HepG2 (cell line): ENCODE data around the gene CSNK1G1. TPM values are rescaled to one million over a fixed set of nuclear protein-coding genes. Genes with fewer than 3 reads are reported as not detected.
"Not testable (repeated sequence)": the region's sequence is repeated elsewhere in the genome, so short reads cannot be mapped to it uniquely, and the experiment has no call there.

Experiments
- ATAC-seq: fragments of 200-7000 bp; cut with Tn5 transposase; 3 replicates; pipeline ENCODE4 v1.9.1; 2020; ENCODE audit warnings: mild to moderate bottlenecking, moderate library complexity
- BruUV-seq: library from RNA; stranded (reverse); fragments of 400-500 nt; replicated peaks from 2 replicates; lab custom pipeline; 2021; lab: Mats Ljungman, UMichigan
- CTCF ChIA-PET: fragments of 300-600 bp; formaldehyde crosslinking; extraction: SDS; loops from one replicate; lab custom pipeline; 2021; ENCODE audit warnings: low total read pairs, inconsistent platforms, low intra/inter-chr PET ratio; lab: Yijun Ruan, JAX
- POLR2A ChIA-PET: fragments of 350-600 bp; sonication (Branson Sonifier 250); formaldehyde crosslinking; loops from one replicate; lab custom pipeline; 2020; ENCODE audit warnings: antibody characterized with exemption, inconsistent platforms; lab: Yijun Ruan, JAX
- DNase-seq: peaks from one replicate; pipeline ENCODE4 v3.0.0-alpha.2; 2015; ENCODE audit warnings: low spot score
- FAIRE-seq: peaks from 3 replicates; lab custom pipeline; 2011; peaks lifted over from hg19 to GRCh38; lab: Jason Lieb, UNC
- H2AFZ ChIP-seq: one replicate; pipeline ENCODE4 v1.6.1; 2011; ENCODE audit warnings: low read length, inconsistent platforms
- H3K27ac ChIP-seq: fragments of 300-600 bp; 3 replicates; pipeline ENCODE4 v1.8.0; 2011; ENCODE audit warnings: mixed run types, mild to moderate bottlenecking, mixed read lengths, low read length, inconsistent platforms; ENCODE audit not compliant: insufficient read depth; ENCODE audit errors: extremely low read length
- H3K27me3 ChIP-seq, 2 experiments: fragments of 200-600 bp in 1 of 2; 2 replicates in 1 of 2; 3 replicates in 1 of 2; pipeline versions ENCODE4 v1.6.0 to v1.8.0; 2011; ENCODE audit warnings: low read length in 2 of 2, mild to moderate bottlenecking in 2 of 2, moderate library complexity in 2 of 2, inconsistent platforms in 1 of 2; ENCODE audit not compliant: insufficient read depth in 2 of 2, control insufficient read depth in 1 of 2
- H3K36me3 ChIP-seq, 2 experiments: fragments of 200-600 bp in 1 of 2; replicated peaks in 1 of 2; 2 replicates in 1 of 2; 3 replicates in 1 of 2; pipeline versions ENCODE4 v1.5.1 to v1.8.0; 2011; ENCODE audit warnings: low read length in 2 of 2, inconsistent platforms in 1 of 2; ENCODE audit not compliant: insufficient read depth in 2 of 2, control insufficient read depth in 1 of 2
- H3K4me1 ChIP-seq: 2 replicates; pipeline ENCODE4 v1.5.1; 2012; ENCODE audit warnings: low read length, inconsistent platforms; ENCODE audit not compliant: insufficient read depth
- H3K4me2 ChIP-seq: 2 replicates; pipeline ENCODE4 v1.6.0; 2011; ENCODE audit warnings: low read depth, low read length, inconsistent platforms
- H3K4me3 ChIP-seq, 3 experiments: fragments of 200-600 bp in 1 of 3; sonication (generic), shearing (Covaris generic) in 1 of 3; replicated peaks in 1 of 3; 2 replicates each; pipeline ENCODE4 v1.5.1; 2011 to 2016; ENCODE audit warnings: low read length in 3 of 3, inconsistent platforms in 2 of 3, low read depth in 2 of 3, mild to moderate bottlenecking in 2 of 3, control low read depth in 1 of 3, mixed read lengths in 1 of 3; ENCODE audit not compliant: insufficient read depth in 1 of 3
- H3K79me2 ChIP-seq: one replicate; pipeline ENCODE4 v1.6.1; 2011; ENCODE audit warnings: low read length, inconsistent platforms; ENCODE audit not compliant: insufficient read depth
- H3K9ac ChIP-seq: 2 replicates; pipeline ENCODE4 v1.6.0; 2011; ENCODE audit warnings: mild to moderate bottlenecking, low read depth, low read length, inconsistent platforms; ENCODE audit not compliant: insufficient read depth
- H3K9me3 ChIP-seq: 2 replicates; pipeline ENCODE4 v1.5.1; 2012; ENCODE audit warnings: mild to moderate bottlenecking, low read length
- H4K20me1 ChIP-seq: 2 replicates; pipeline ENCODE4 v1.6.0; 2011; ENCODE audit warnings: inconsistent platforms, mild to moderate bottlenecking, low read length, moderate library complexity; ENCODE audit not compliant: insufficient read depth
- SCMH1 ChIP-seq: sonication (generic); formaldehyde crosslinking; IDR thresholded peaks from 2 replicates; pipeline ENCODE4 v1.9.0; 2021; ENCODE audit warnings: missing genetic modification reagents, mild to moderate bottlenecking, borderline replicate concordance
- SMYD3 ChIP-seq: sonication (generic); formaldehyde crosslinking; IDR thresholded peaks from 2 replicates; pipeline ENCODE4 v1.8.1; 2023; ENCODE audit warnings: mild to moderate bottlenecking, missing genetic modification reagents
- THAP9 ChIP-seq: sonication (generic); formaldehyde crosslinking; IDR thresholded peaks from 2 replicates; pipeline ENCODE4; 2020; ENCODE audit warnings: missing genetic modification reagents, mild to moderate bottlenecking, borderline replicate concordance
- UBTF ChIP-seq: sonication (generic); formaldehyde crosslinking; IDR thresholded peaks from 2 replicates; pipeline ENCODE4 v1.4.0; 2020; ENCODE audit warnings: mild to moderate bottlenecking, missing genetic modification reagents
- ZBTB3 ChIP-seq: sonication (generic); formaldehyde crosslinking; IDR thresholded peaks from 2 replicates; pipeline ENCODE4 v1.4.0; 2020; ENCODE audit warnings: low read depth, mild to moderate bottlenecking, moderate library complexity, missing genetic modification reagents, borderline replicate concordance
- ZKSCAN5 ChIP-seq: sonication (generic); formaldehyde crosslinking; IDR thresholded peaks from 2 replicates; pipeline ENCODE4 v1.5.1; 2020; ENCODE audit warnings: mild to moderate bottlenecking, missing genetic modification reagents
- ZNF3 ChIP-seq: IDR thresholded peaks from 2 replicates; pipeline ENCODE4 v1.7.0; 2017; ENCODE audit warnings: inconsistent platforms
- ZNF775 ChIP-seq: sonication (generic); formaldehyde crosslinking; IDR thresholded peaks from 2 replicates; pipeline ENCODE4 v1.4.0; 2020; ENCODE audit warnings: missing genetic modification reagents, mild to moderate bottlenecking, moderate library complexity, borderline replicate concordance
- ZNF776 ChIP-seq: sonication (generic); formaldehyde crosslinking; IDR thresholded peaks from 2 replicates; pipeline ENCODE4 v1.4.0; 2020; ENCODE audit warnings: mild to moderate bottlenecking, missing genetic modification reagents
- WGBS: methylation state at CpG from one replicate; pipeline ENCODE4 v1.1.6; 2017; ENCODE audit warnings: low lambda C conversion rate; 5-methylcytosine and 5-hydroxymethylcytosine counted together
- in situ Hi-C: cut with HindIII; loops from 2 replicates; pipeline ENCODE4 v1.10.0; 2017; ENCODE audit warnings: low pct_unique_long_range_greater_than_20kb; ENCODE audit not compliant: extremely low pct_ligation_motif_present
- intact Hi-C: fragments of 100-400 bp; cut with micrococcal nuclease; formaldehyde crosslinking; loops from one replicate; pipeline ENCODE4 v1.10.0; 2022; ENCODE audit not compliant: unreplicated experiment
- polyA plus RNA-seq, 8 experiments: library from polyadenylated mRNA; depleted of rRNA in 3 of 8; stranded (reverse) in 7 of 8; unstranded in 1 of 8; fragments of >200 nt; fragmentation: Illumina TruSeq in 4 of 8; extraction: Trizol in 4 of 8; gene quantifications; 2 replicates each; pipeline versions ENCODE4 v1.2.1 to v1.2.3, GENCODE V29; 2011 to 2016; ENCODE audit warnings: low read depth in 4 of 8, missing spikeins in 1 of 8, mixed read lengths in 1 of 8; ENCODE audit not compliant: insufficient read depth in 1 of 8
- total RNA-seq, 5 experiments: library from RNA; depleted of rRNA; stranded (reverse); fragments of >200 nt; fragmentation: Illumina TruSeq; extraction: Trizol; gene quantifications; 2 replicates each; pipeline ENCODE4 v1.2.3, GENCODE V29; 2016; ENCODE audit warnings: low read depth in 1 of 5

CSNK1G1 gene
- total and polyA plus RNA-seq, 2 of the 13 experiments (the other 11 are each of a cell fraction or from before 2014, with no cell fraction given) = 8.5 to 12.6 TPM

DNA sequence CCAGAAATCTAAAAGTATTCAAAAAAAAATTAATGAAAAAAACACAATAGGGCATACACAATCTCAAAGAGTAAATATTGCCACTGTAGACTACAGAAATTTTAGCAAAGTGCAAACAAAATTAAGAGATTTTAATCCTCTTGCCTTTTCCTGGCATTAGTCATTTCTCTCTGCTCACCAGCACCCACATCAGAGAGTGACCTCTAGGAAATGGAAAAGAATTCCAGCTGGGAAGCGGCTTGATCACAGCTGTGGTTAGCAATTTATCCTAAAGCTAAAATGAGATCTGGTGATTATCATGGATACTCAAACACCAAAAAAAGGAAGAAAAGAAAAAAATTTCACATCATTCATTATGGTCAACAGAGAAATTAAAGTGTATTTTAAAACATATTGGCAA lies 7.5 kb downstream of the CSNK1G1 start:
- WGBS = 89% methylated on average over 1 of the region's 1 CpG
- ChIA-PET CTCF (no interaction called here), POLR2A (no interaction called here)
- Histone ChIP-seq H3K79me2 (peaks cover 27% of the 10 kb centered on the region), H3K9me3 (no peaks in the 10 kb centered on the region), H3K27me3 (no peaks in the 10 kb centered on the region), H3K4me1 (peaks cover 10% of the 10 kb centered on the region), H3K4me3 (no peak overlapping the region)
- FAIRE-seq (no peak), DNase-seq (no peak), ATAC-seq (no peak)
- in situ Hi-C loops = no loop called here
- no peak for TF ChIP-seq THAP9
- no peak for TF ChIP-seq SCMH1 (CRISPR knock-in tag)
- TF ChIP-seq UBTF = no peak
- TF ChIP-seq ZBTB3 (CRISPR knock-in tag) = no peak
- no peak for TF ChIP-seq ZNF775 (CRISPR knock-in tag)
- TF ChIP-seq SMYD3 (CRISPR knock-in tag) = no peak
- no peak for TF ChIP-seq ZNF3
- TF ChIP-seq ZNF776 (CRISPR knock-in tag) = no peak
- no peak for TF ChIP-seq ZKSCAN5 (CRISPR knock-in tag)
- TF ChIP-seq, all 625 proteins: peak for 0
- Histone ChIP-seq H3K36me3 (peaks cover 0 to 5% of the 10 kb centered on the region in 2 experiments; a peak in 1 of 5 replicates), H3K4me2 (no peak overlapping the region), H4K20me1 (no peaks in the 10 kb centered on the region), H3K27ac (no peak overlapping the region), H3K9ac (no peak overlapping the region), H2AFZ (no peak overlapping the region)
- intact Hi-C loops = no loop called here
- BruUV-seq = no TSS peak

DNA sequence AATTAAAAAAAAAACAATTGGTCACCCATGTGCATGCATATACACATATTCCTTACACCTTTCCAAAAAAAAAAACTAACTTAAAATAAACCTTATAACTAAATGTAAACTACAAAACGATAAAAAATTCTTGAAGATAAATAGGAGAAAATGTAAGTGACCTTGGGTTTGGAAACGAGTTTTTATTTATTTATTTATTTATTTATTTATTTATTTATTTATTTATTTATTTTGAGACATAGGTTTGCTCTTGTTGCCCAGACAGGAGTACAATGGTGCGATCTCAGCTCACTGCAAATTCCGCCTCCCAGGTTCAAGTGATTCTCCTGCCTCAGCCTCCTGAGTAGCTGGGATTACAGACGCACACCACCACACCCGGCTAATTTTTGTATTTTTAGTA lies 9.7 kb downstream of the CSNK1G1 start:
- H3K36me3 ChIP-seq, DNase-seq, H3K9me3 ChIP-seq, H3K27ac ChIP-seq, intact Hi-C loops, H3K9ac ChIP-seq, H2AFZ ChIP-seq, H4K20me1 ChIP-seq, CTCF ChIA-PET, FAIRE-seq, H3K4me3 ChIP-seq, H3K4me1 ChIP-seq, BruUV-seq, ATAC-seq, H3K4me2 ChIP-seq, H3K27me3 ChIP-seq, POLR2A ChIA-PET, in situ Hi-C loops: not testable (repeated sequence)
- WGBS = 92% methylated on average over 6 of the region's 6 CpGs
- H3K79me2 ChIP-seq = peaks cover 23% of the 10 kb centered on the region
